Right atrium auricular region (tissue), 2 donors: ENCODE measurements around the gene BAK1. TPM values are rescaled to one million over a fixed set of nuclear protein-coding genes. Genes with fewer than 3 reads are reported as not detected.
A peak's percentile ranks its signal among the peaks of the same experiment; 100 is the strongest.

Experiments
- DNase-seq: peaks from one replicate; pipeline ENCODE4 v3.0.0-alpha.2; 2019; ENCODE audit warnings: low spot score
- H3K27ac ChIP-seq, 2 donors: fragments of 200-600 bp; sonication (generic); 1 replicate in 1 of 2; 2 replicates in 1 of 2; pipeline ENCODE4 v1.5.1; 2016 to 2019
- H3K27me3 ChIP-seq, 2 donors: fragments of 200-600 bp; sonication (generic); one replicate each; pipeline versions ENCODE4 v1.5.1 to v1.6.0; 2017 to 2019
- H3K36me3 ChIP-seq: fragments of 200-600 bp; sonication (generic); one replicate; pipeline ENCODE4 v1.5.1; 2016
- H3K4me1 ChIP-seq, 2 donors: fragments of 200-600 bp; sonication (generic); one replicate each; pipeline versions ENCODE4 v1.5.1 to v1.6.0; 2017 to 2019
- H3K4me3 ChIP-seq, 2 donors: fragments of 200-600 bp; sonication (generic); 1 replicate in 1 of 2; 2 replicates in 1 of 2; pipeline ENCODE4 v1.5.1; 2017 to 2019; ENCODE audit warnings: mild to moderate bottlenecking in 1 of 2, moderate library complexity in 1 of 2
- H3K9me3 ChIP-seq, 2 donors: fragments of 200-600 bp; sonication (generic); one replicate each; pipeline ENCODE4 v1.5.1; 2019
- CTCF ChIP-seq, 2 donors: fragments of 200-600 bp; sonication (generic); IDR thresholded peaks; one replicate each; pipeline ENCODE4 v1.5.1; 2019; ENCODE audit warnings: antibody characterized with exemption in 2 of 2
- total RNA-seq, 2 donors: library from RNA; depleted of rRNA; stranded (reverse); fragments of >200 nt; gene quantifications; one replicate each; pipeline ENCODE4 v1.1.0, GENCODE V29; 2016

The BAK1 gene
- total RNA-seq, 2 donors from 2014 or later, result 6.5 to 8.6 TPM

- Histone ChIP-seq H3K27ac (peak overlapping the region; percentile 78), H3K9me3 (no peaks in the 10 kb centered on the region), H3K4me1 (peaks cover 0 to 45% of the 10 kb centered on the region in 2 donors), H3K4me3 (no peak overlapping the region), H3K27me3 (no peaks in the 10 kb centered on the region), H3K36me3 (no peaks in the 10 kb centered on the region)
- DNase-seq, result no peak
- no peak for TF ChIP-seq CTCF (IDR thresholded peaks at IDR 0.05)
These were observed 9.3 kb upstream of the BAK1 start for GRCh38 chr6:33589392-33589730.

- Histone ChIP-seq H3K4me1 (peaks cover 0 to 45% of the 10 kb centered on the region in 2 donors), H3K27me3 (no peaks in the 10 kb centered on the region), H3K4me3 (no peak overlapping the region), H3K27ac (peak overlapping the region; percentile 78), H3K9me3 (no peaks in the 10 kb centered on the region), H3K36me3 (no peaks in the 10 kb centered on the region)
- DNase-seq, result no peak
- TF ChIP-seq CTCF (IDR thresholded peaks at IDR 0.05), result no peak
These were observed 8.8 kb upstream of the BAK1 start for GRCh38 chr6:33588894-33589293.

GRCh38 chr6:33587529-33587928 is 7.5 kb upstream of the BAK1 start:
- H3K27me3 ChIP-seq, result no peaks in the 10 kb centered on the region
- no peak for TF ChIP-seq CTCF (IDR thresholded peaks at IDR 0.05)
- H3K9me3 ChIP-seq, result no peaks in the 10 kb centered on the region
- DNase-seq, result no peak
- H3K36me3 ChIP-seq, result no peaks in the 10 kb centered on the region
- peaks cover 0 to 36% of the 10 kb centered on the region in 2 donors for H3K4me1 ChIP-seq
- no peak overlapping the region for H3K27ac ChIP-seq
- H3K4me3 ChIP-seq, result no peak overlapping the region

GRCh38 chr6:33586108-33586640 is 6.1 kb upstream of the BAK1 start:
- Histone ChIP-seq H3K27me3 (no peaks in the 10 kb centered on the region), H3K9me3 (no peaks in the 10 kb centered on the region), H3K4me3 (no peak overlapping the region), H3K27ac (no peak overlapping the region), H3K4me1 (peaks cover 0 to 33% of the 10 kb centered on the region in 2 donors), H3K36me3 (no peaks in the 10 kb centered on the region)
- DNase-seq, result no peak
- no peak for TF ChIP-seq CTCF (IDR thresholded peaks at IDR 0.05)

GRCh38 chr6:33585403-33586107 is 5.5 kb upstream of the BAK1 start:
- TF ChIP-seq CTCF (IDR thresholded peaks at IDR 0.05), result peak; percentile 99 to 100
- H3K9me3 ChIP-seq, result no peaks in the 10 kb centered on the region
- H3K27me3 ChIP-seq, result no peaks in the 10 kb centered on the region
- H3K27ac ChIP-seq, result no peak overlapping the region
- peak; percentile 85 for DNase-seq
- peaks cover 0 to 31% of the 10 kb centered on the region in 2 donors for H3K4me1 ChIP-seq
- H3K4me3 ChIP-seq, result no peak overlapping the region
- no peaks in the 10 kb centered on the region for H3K36me3 ChIP-seq
